Trophoblast cell (in vitro differentiated cells and primary cell): ENCODE results near the gene GOLGA6L2.

ENCODE experiments used
- DNase-seq, 2 donors: peaks; one replicate each; pipeline ENCODE4 v3.0.0-alpha.2; 2016
- H2AFZ ChIP-seq: 2 replicates; pipeline ENCODE4 v1.6.1; 2013; ENCODE audit warnings: low read length, moderate library complexity, mild to moderate bottlenecking; ENCODE audit not compliant: insufficient read depth, poor library complexity
- H2AK5ac ChIP-seq: 2 replicates; pipeline ENCODE4 v1.6.1; 2013; ENCODE audit warnings: mild to moderate bottlenecking, low read length
- H2BK120ac ChIP-seq: 2 replicates; pipeline ENCODE4 v1.6.1; 2013; ENCODE audit warnings: low read length, mild to moderate bottlenecking, moderate library complexity; ENCODE audit not compliant: insufficient read depth, poor library complexity
- H2BK12ac ChIP-seq: 2 replicates; pipeline ENCODE4 v1.6.1; 2013; ENCODE audit warnings: mild to moderate bottlenecking, low read length, moderate library complexity
- H2BK5ac ChIP-seq: 2 replicates; pipeline ENCODE4 v1.6.1; 2013; ENCODE audit warnings: low read length, low read depth, moderate library complexity, mild to moderate bottlenecking; ENCODE audit not compliant: poor library complexity
- H3K14ac ChIP-seq: 2 replicates; pipeline ENCODE4 v1.6.1; 2013; ENCODE audit warnings: mild to moderate bottlenecking, low read length
- H3K18ac ChIP-seq: 2 replicates; pipeline ENCODE4 v1.6.1; 2013; ENCODE audit warnings: mild to moderate bottlenecking, low read length
- H3K23ac ChIP-seq: 2 replicates; pipeline ENCODE4 v1.6.1; 2013; ENCODE audit warnings: low read length
- H3K27ac ChIP-seq: 2 replicates; pipeline ENCODE4 v1.5.1; 2013; ENCODE audit warnings: low read depth, mild to moderate bottlenecking, inconsistent platforms, low read length, moderate library complexity
- H3K27me3 ChIP-seq: 2 replicates; pipeline ENCODE4 v1.6.1; 2013; ENCODE audit warnings: inconsistent platforms, mild to moderate bottlenecking, low read length, moderate library complexity; ENCODE audit not compliant: insufficient read depth
- H3K36me3 ChIP-seq, 2 experiments: 1 replicate in 1 of 2; 2 replicates in 1 of 2; pipeline ENCODE4 v1.6.1; 2013; ENCODE audit warnings: low read length in 2 of 2, mild to moderate bottlenecking in 2 of 2, moderate library complexity in 1 of 2; ENCODE audit not compliant: insufficient read depth in 2 of 2, control insufficient read depth in 1 of 2
- H3K4ac ChIP-seq: 2 replicates; pipeline ENCODE4 v1.6.1; 2013; ENCODE audit warnings: low read depth, mild to moderate bottlenecking, low read length, moderate library complexity
- H3K4me1 ChIP-seq, 2 experiments: 1 replicate in 1 of 2; 2 replicates in 1 of 2; pipeline ENCODE4 v1.6.1; 2013; ENCODE audit warnings: low read length in 2 of 2, mild to moderate bottlenecking in 2 of 2, moderate library complexity in 1 of 2; ENCODE audit not compliant: insufficient read depth in 2 of 2, control insufficient read depth in 1 of 2
- H3K4me2 ChIP-seq: 2 replicates; pipeline ENCODE4 v1.6.1; 2013; ENCODE audit warnings: inconsistent platforms, mild to moderate bottlenecking, low read length, moderate library complexity
- H3K4me3 ChIP-seq: 2 replicates; pipeline ENCODE4 v1.5.1; 2013; ENCODE audit warnings: mild to moderate bottlenecking, low read depth, low read length, inconsistent platforms
- H3K79me1 ChIP-seq: one replicate; pipeline ENCODE4 v1.6.1; 2013; ENCODE audit warnings: low read length
- H3K79me2 ChIP-seq: 2 replicates; pipeline ENCODE4 v1.6.1; 2013; ENCODE audit warnings: low read length, mild to moderate bottlenecking; ENCODE audit not compliant: control insufficient read depth, insufficient read depth, poor library complexity
- H3K9ac ChIP-seq: 2 replicates; pipeline ENCODE4 v1.6.1; 2013; ENCODE audit warnings: mild to moderate bottlenecking, low read length
- H3K9me3 ChIP-seq: 2 replicates; pipeline ENCODE4 v1.6.1; 2013; ENCODE audit warnings: low read depth, mild to moderate bottlenecking, control low read depth, inconsistent platforms, low read length; ENCODE audit not compliant: insufficient read depth
- H4K12ac ChIP-seq: 2 replicates; pipeline ENCODE4 v1.6.1; 2013; ENCODE audit warnings: low read depth, mild to moderate bottlenecking, low read length, moderate library complexity
- H4K8ac ChIP-seq: 2 replicates; pipeline ENCODE4 v1.6.1; 2013; ENCODE audit warnings: low read depth, mild to moderate bottlenecking, low read length, moderate library complexity
- H4K91ac ChIP-seq: one replicate; pipeline ENCODE4 v1.6.1; 2013; ENCODE audit warnings: low read depth, mild to moderate bottlenecking, low read length, moderate library complexity
- WGBS: extraction: QIAGEN DNeasy Blood & Tissue Kit; methylation state at CpG from one replicate; pipeline ENCODE4 v1.1.7; 2013; ENCODE audit warnings: missing lambda C conversion rate; ENCODE audit not compliant: insufficient read length, insufficient coverage; ENCODE audit errors: extremely low coverage; 5-methylcytosine and 5-hydroxymethylcytosine counted together

Gene GOLGA6L2

DNA sequence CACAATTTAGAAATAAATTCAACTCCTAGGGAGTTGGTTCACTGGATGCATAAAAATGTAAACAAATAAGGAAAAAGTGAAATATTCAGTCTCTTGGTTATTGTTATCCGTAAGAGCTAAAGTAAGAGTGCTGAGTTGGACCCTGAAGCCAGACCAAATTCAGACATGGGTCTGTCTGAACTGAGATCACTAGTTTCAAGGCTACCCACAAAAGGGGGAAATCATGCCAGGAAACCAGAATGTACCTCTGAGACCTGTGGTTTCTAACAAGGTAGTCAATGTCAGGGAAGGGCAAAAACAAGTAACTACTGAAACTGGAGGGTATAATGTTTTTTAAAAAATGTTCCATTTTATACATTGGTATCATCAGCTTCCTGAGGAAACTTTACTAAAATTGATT is 35.2 kb upstream of the GOLGA6L2 start:
- Histone ChIP-seq H2BK120ac (no peak overlapping the region), H4K8ac (no peak overlapping the region), H3K79me2 (no peaks in the 10 kb centered on the region), H2AFZ (no peak overlapping the region), H3K18ac (no peak overlapping the region), H4K12ac (no peak overlapping the region), H3K4ac (no peak overlapping the region), H3K79me1 (no peaks in the 10 kb centered on the region), H4K91ac (no peak overlapping the region), H3K4me2 (no peak overlapping the region), H2BK12ac (no peak overlapping the region), H3K23ac (no peak overlapping the region), H3K4me3 (no peak overlapping the region), H3K14ac (no peak overlapping the region), H3K27ac (no peak overlapping the region), H3K9me3 (no peaks in the 10 kb centered on the region), H2BK5ac (no peak overlapping the region), H3K9ac (no peak overlapping the region), H2AK5ac (no peak overlapping the region), H3K4me1 (no peaks in the 10 kb centered on the region), H3K27me3 (no peaks in the 10 kb centered on the region), H3K36me3 (no peaks in the 10 kb centered on the region)
- no CpG with 5 or more reads among the region's 1 CpG for WGBS
- DNase-seq = no peak

- Histone ChIP-seq H3K4me1 (no peaks in the 10 kb centered on the region), H3K27ac (no peak overlapping the region), H2BK120ac (no peak overlapping the region), H3K27me3 (no peaks in the 10 kb centered on the region), H3K79me2 (no peaks in the 10 kb centered on the region), H2AFZ (no peak overlapping the region), H3K18ac (no peak overlapping the region), H3K9me3 (no peaks in the 10 kb centered on the region), H3K4me3 (no peak overlapping the region), H2BK5ac (no peak overlapping the region), H2BK12ac (no peak overlapping the region), H2AK5ac (no peak overlapping the region), H3K23ac (no peak overlapping the region), H4K91ac (no peak overlapping the region), H3K4me2 (no peak overlapping the region), H3K36me3 (no peaks in the 10 kb centered on the region), H3K14ac (no peak overlapping the region), H3K4ac (no peak overlapping the region), H4K12ac (no peak overlapping the region), H3K9ac (no peak overlapping the region), H3K79me1 (no peaks in the 10 kb centered on the region), H4K8ac (no peak overlapping the region)
- DNase-seq = no peak
- no CpG with 5 or more reads among the region's 6 CpGs for WGBS
Observed at GRCh38 chr15:23477920-23478319, 30.9 kb upstream of the GOLGA6L2 start.

- Histone ChIP-seq H3K79me1 (no peaks in the 10 kb centered on the region), H3K4ac (no peak overlapping the region), H4K12ac (no peak overlapping the region), H3K18ac (no peak overlapping the region), H3K23ac (no peak overlapping the region), H3K4me1 (no peaks in the 10 kb centered on the region), H2AFZ (no peak overlapping the region), H3K27me3 (no peaks in the 10 kb centered on the region), H3K9ac (no peak overlapping the region), H4K91ac (no peak overlapping the region), H3K27ac (no peak overlapping the region), H3K4me3 (no peak overlapping the region), H3K4me2 (no peak overlapping the region), H3K79me2 (no peaks in the 10 kb centered on the region), H4K8ac (no peak overlapping the region), H3K14ac (no peak overlapping the region), H2BK5ac (no peak overlapping the region), H3K9me3 (peaks cover 10% of the 10 kb centered on the region), H2BK120ac (no peak overlapping the region), H2BK12ac (no peak overlapping the region), H2AK5ac (no peak overlapping the region), H3K36me3 (no peaks in the 10 kb centered on the region)
- WGBS = no CpG with 5 or more reads among the region's 3 CpGs
- DNase-seq = no peak
Observed at GRCh38 chr15:23472678-23473077, 25.6 kb upstream of the GOLGA6L2 start.

GRCh38 chr15:23472033-23472432 is 25.0 kb upstream of the GOLGA6L2 start:
- H4K12ac ChIP-seq = no peak overlapping the region
- no peak overlapping the region for H3K14ac ChIP-seq
- H3K27ac ChIP-seq = no peak overlapping the region
- H3K23ac ChIP-seq = no peak overlapping the region
- DNase-seq = no peak
- H3K18ac ChIP-seq = no peak overlapping the region
- no CpG with 5 or more reads among the region's 1 CpG for WGBS
- no peak overlapping the region for H2BK120ac ChIP-seq
- no peak overlapping the region for H3K9ac ChIP-seq
- H4K91ac ChIP-seq = no peak overlapping the region
- H3K4me3 ChIP-seq = no peak overlapping the region
- no peaks in the 10 kb centered on the region for H3K79me1 ChIP-seq
- no peaks in the 10 kb centered on the region for H3K27me3 ChIP-seq
- H4K8ac ChIP-seq = no peak overlapping the region
- H2BK12ac ChIP-seq = no peak overlapping the region
- H2AFZ ChIP-seq = no peak overlapping the region
- H3K79me2 ChIP-seq = no peaks in the 10 kb centered on the region
- no peak overlapping the region for H2BK5ac ChIP-seq
- no peaks in the 10 kb centered on the region for H3K4me1 ChIP-seq
- H3K36me3 ChIP-seq = no peaks in the 10 kb centered on the region
- no peak overlapping the region for H2AK5ac ChIP-seq
- no peak overlapping the region for H3K4me2 ChIP-seq
- H3K4ac ChIP-seq = no peak overlapping the region
- H3K9me3 ChIP-seq = peaks cover 10% of the 10 kb centered on the region
